Coronary artery (tissue), 2 donors: ENCODE data around the gene ASH1L.
A peak's percentile ranks its signal among the peaks of the same experiment; 100 is the strongest.
"Not testable (repeated sequence)": the region's sequence is repeated elsewhere in the genome, so short reads cannot be mapped to it uniquely, and the experiment has no call there.

Experiments
- DNase-seq: peaks from one replicate; pipeline ENCODE4 v3.0.0-alpha.2; 2017; ENCODE audit warnings: low spot score
- H3K27ac ChIP-seq, 2 donors: fragments of 200-600 bp; sonication (generic); one replicate each; pipeline ENCODE4 v1.5.1; 2016 to 2019
- H3K4me3 ChIP-seq: fragments of 200-600 bp; sonication (generic); 2 replicates; pipeline ENCODE4 v1.5.1; 2016; ENCODE audit warnings: mild to moderate bottlenecking, moderate library complexity
- CTCF ChIP-seq: fragments of 200-600 bp; sonication (generic); IDR thresholded peaks from one replicate; pipeline ENCODE4 v1.5.1; 2019; ENCODE audit warnings: antibody characterized with exemption

ASH1L gene

GRCh38 chr1:155518484-155518883 lies 44.1 kb downstream of the ASH1L start:
- no peak for TF ChIP-seq CTCF
- DNase-seq = no peak
- no peak overlapping the region for H3K4me3 ChIP-seq
- H3K27ac ChIP-seq = no peak overlapping the region

- Histone ChIP-seq H3K27ac (no peak overlapping the region), H3K4me3 (no peak overlapping the region)
- DNase-seq = no peak
- no peak for TF ChIP-seq CTCF
These were observed 47.9 kb downstream of the ASH1L start for GRCh38 chr1:155514582-155515187.

- Histone ChIP-seq H3K27ac (no peak overlapping the region), H3K4me3 (no peak overlapping the region)
- TF ChIP-seq CTCF = no peak
- DNase-seq = no peak
These were observed 49.2 kb downstream of the ASH1L start for GRCh38 chr1:155513300-155513916.

- not testable (repeated sequence) for H3K27ac ChIP-seq, DNase-seq, H3K4me3 ChIP-seq
These were observed 51.2 kb downstream of the ASH1L start for GRCh38 chr1:155511385-155511784.

- Histone ChIP-seq H3K4me3 (no peak overlapping the region), H3K27ac (no peak overlapping the region)
- TF ChIP-seq CTCF = no peak
- DNase-seq = no peak
These were observed 53.5 kb downstream of the ASH1L start for GRCh38 chr1:155509064-155509463.

- no peak for DNase-seq
- Histone ChIP-seq H3K4me3 (peak overlapping the region; percentile 28), H3K27ac (no peak overlapping the region)
- TF ChIP-seq CTCF = no peak
These were observed 54.7 kb downstream of the ASH1L start for GRCh38 chr1:155507945-155508344.

GRCh38 chr1:155505963-155506362 lies 56.6 kb downstream of the ASH1L start:
- not testable (repeated sequence) for DNase-seq, H3K27ac ChIP-seq, H3K4me3 ChIP-seq

GRCh38 chr1:155504207-155504606 lies 58.4 kb downstream of the ASH1L start:
- no peak for TF ChIP-seq CTCF
- DNase-seq = no peak
- no peak overlapping the region for H3K4me3 ChIP-seq
- no peak overlapping the region for H3K27ac ChIP-seq
